Neural cell (in vitro differentiated cells): ENCODE data around the gene FBRS. TPM values are rescaled to one million over a fixed set of nuclear protein-coding genes. Genes with fewer than 3 reads are reported as not detected.
"Not testable (repeated sequence)": the region's sequence is repeated elsewhere in the genome, so short reads cannot be mapped to it uniquely, and the experiment has no call there.

Experiments
- H2AFZ ChIP-seq: fragments of 200-600, 300-800 bp; sonication (generic), shearing (Covaris generic); 2 replicates; pipeline ENCODE4 v1.6.0; 2014; ENCODE audit warnings: low read depth, mild to moderate bottlenecking, antibody characterized with exemption, low read length, moderate library complexity
- H3F3A ChIP-seq: fragments of 200-600 bp; shearing (Covaris generic); 2 replicates; pipeline ENCODE4 v1.6.1; 2016; ENCODE audit warnings: mild to moderate bottlenecking, moderate library complexity, mixed read lengths, antibody characterized with exemption, low read length; ENCODE audit not compliant: insufficient read depth, poor library complexity, severe bottlenecking
- H3K27ac ChIP-seq: fragments of 200-600, 300-800 bp; sonication (generic), shearing (Covaris generic); 2 replicates; pipeline ENCODE4 v1.5.1; 2014; ENCODE audit warnings: mild to moderate bottlenecking, low read length, moderate library complexity
- H3K27me3 ChIP-seq: fragments of 300-800, 200-600 bp; sonication (generic), shearing (Covaris generic); 2 replicates; pipeline ENCODE4 v1.6.0; 2014; ENCODE audit warnings: mild to moderate bottlenecking, low read depth, low read length, moderate library complexity; ENCODE audit not compliant: insufficient read depth
- H3K36me3 ChIP-seq: fragments of 300-800, 200-600 bp; sonication (generic), shearing (Covaris generic); 2 replicates; pipeline ENCODE4 v1.5.1; 2014; ENCODE audit warnings: mild to moderate bottlenecking, antibody characterized with exemption, low read length, moderate library complexity; ENCODE audit not compliant: insufficient read depth
- H3K4me2 ChIP-seq: fragments of 300-800, 200-600 bp; sonication (generic), shearing (Covaris generic); 2 replicates; pipeline ENCODE4 v1.6.0; 2014; ENCODE audit warnings: mild to moderate bottlenecking, low read length
- H3K4me3 ChIP-seq: fragments of 300-800, 200-600 bp; sonication (generic), shearing (Covaris generic); 2 replicates; pipeline ENCODE4 v1.5.1; 2014; ENCODE audit warnings: mild to moderate bottlenecking, low read length, moderate library complexity
- H3K79me2 ChIP-seq: fragments of 200-600 bp; shearing (Covaris generic); replicated peaks from 2 replicates; pipeline ENCODE4 v1.6.0; 2014; ENCODE audit warnings: mild to moderate bottlenecking, low read length, moderate library complexity; ENCODE audit not compliant: insufficient read depth
- H3K9ac ChIP-seq: fragments of 300-800, 200-600 bp; sonication (generic), shearing (Covaris generic); 2 replicates; pipeline ENCODE4 v1.6.1; 2016; ENCODE audit warnings: mild to moderate bottlenecking, low read length, mixed read lengths
- H3K9me2 ChIP-seq: fragments of 200-600 bp; shearing (Covaris generic); 2 replicates; pipeline ENCODE4 v1.6.1; 2016; ENCODE audit warnings: mild to moderate bottlenecking, low read length, mixed read lengths; ENCODE audit not compliant: insufficient read depth
- H3K9me3 ChIP-seq: fragments of 200-600, 300-800 bp; sonication (generic), shearing (Covaris generic); 2 replicates; pipeline ENCODE4 v1.6.1; 2016; ENCODE audit warnings: mild to moderate bottlenecking, mixed run types, low read length, moderate library complexity, mixed read lengths
- H4K20me1 ChIP-seq: fragments of 200-600 bp; shearing (Covaris generic); 2 replicates; pipeline ENCODE4 v1.6.1; 2016; ENCODE audit warnings: mild to moderate bottlenecking, mixed run types; ENCODE audit not compliant: insufficient read depth
- EP300 ChIP-seq: fragments of 450-650 bp; conservative IDR thresholded peaks from 2 replicates; pipeline ENCODE4 v1.6.1; 2014; ENCODE audit warnings: antibody characterized with exemption, mild to moderate bottlenecking, moderate library complexity; ENCODE audit not compliant: poor library complexity, severe bottlenecking
- EZH2 ChIP-seq: fragments of 200-600, 300-800 bp; shearing (Covaris generic), sonication (generic); IDR thresholded peaks from 2 replicates; pipeline ENCODE4 v1.6.1; 2014; ENCODE audit warnings: antibody characterized with exemption, low read length, borderline replicate concordance, mild to moderate bottlenecking; ENCODE audit not compliant: insufficient read depth, poor library complexity, severe bottlenecking
- MXI1 ChIP-seq: fragments of 450-650 bp; conservative IDR thresholded peaks from 2 replicates; pipeline ENCODE4 v1.6.1; 2014; ENCODE audit warnings: antibody characterized with exemption, mild to moderate bottlenecking; ENCODE audit not compliant: poor library complexity, severe bottlenecking
- POLR2AphosphoS5 ChIP-seq: IDR thresholded peaks from 2 replicates; pipeline ENCODE4 v1.6.1; 2012
- RAD21 ChIP-seq: fragments of 450-650 bp; conservative IDR thresholded peaks from 2 replicates; pipeline ENCODE4 v1.6.1; 2014; ENCODE audit warnings: antibody characterized with exemption, mild to moderate bottlenecking, moderate library complexity
- SMC3 ChIP-seq: fragments of 450-650 bp; conservative IDR thresholded peaks from 2 replicates; pipeline ENCODE4 v1.6.1; 2014; ENCODE audit warnings: antibody characterized with exemption, mild to moderate bottlenecking, moderate library complexity; ENCODE audit not compliant: poor library complexity
- TAF1 ChIP-seq: IDR thresholded peaks from 2 replicates; pipeline ENCODE4 v1.6.1; 2012; ENCODE audit warnings: low read depth
- polyA plus RNA-seq: library from polyadenylated mRNA; depleted of rRNA; stranded (reverse); fragments of >200 nt; gene quantifications from 2 replicates; pipeline ENCODE4 v1.2.3, GENCODE V29; 2014
- TF ChIP-seq, protein P1 (sequence below): IDR thresholded peaks from 2 replicates; pipeline ENCODE4 v1.6.1; 2012; ENCODE audit warnings: borderline replicate concordance
- TF ChIP-seq, protein P2 (sequence below): fragments of 450-650 bp; IDR thresholded peaks from 2 replicates; pipeline ENCODE4 v1.5.1; 2014; ENCODE audit warnings: antibody characterized with exemption, mild to moderate bottlenecking, moderate library complexity; ENCODE audit not compliant: poor library complexity, severe bottlenecking

FBRS gene
- polyA plus RNA-seq, 1 donor from 2014 or later = 24.2 TPM

DNA sequence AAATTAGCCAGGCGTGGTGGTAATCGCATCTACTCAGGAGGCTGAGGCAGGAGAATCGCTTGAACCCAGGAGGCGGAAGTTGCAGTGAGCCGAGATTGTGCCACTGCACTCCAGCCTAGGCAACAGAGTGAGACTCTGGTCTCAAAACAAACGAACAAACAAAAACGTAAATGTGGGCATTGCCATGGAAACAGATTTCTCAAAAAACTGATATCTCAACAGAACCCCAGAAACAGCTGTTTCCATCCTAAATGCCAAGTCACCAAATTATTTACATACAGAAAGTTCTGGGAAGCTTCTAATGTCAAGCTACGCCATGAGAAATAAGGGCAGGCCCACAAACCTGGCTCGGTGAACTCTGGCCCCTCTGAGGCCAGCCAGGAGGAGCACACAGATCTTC is 32.0 kb upstream of the FBRS start:
- no peaks in the 10 kb centered on the region for H3F3A ChIP-seq
- no peak overlapping the region for H3K4me2 ChIP-seq
- H4K20me1 ChIP-seq = no peaks in the 10 kb centered on the region
- TF ChIP-seq TAF1 (no peak), EP300 (no peak), EZH2 (no peak)
- TF ChIP-seq, protein P1, sequence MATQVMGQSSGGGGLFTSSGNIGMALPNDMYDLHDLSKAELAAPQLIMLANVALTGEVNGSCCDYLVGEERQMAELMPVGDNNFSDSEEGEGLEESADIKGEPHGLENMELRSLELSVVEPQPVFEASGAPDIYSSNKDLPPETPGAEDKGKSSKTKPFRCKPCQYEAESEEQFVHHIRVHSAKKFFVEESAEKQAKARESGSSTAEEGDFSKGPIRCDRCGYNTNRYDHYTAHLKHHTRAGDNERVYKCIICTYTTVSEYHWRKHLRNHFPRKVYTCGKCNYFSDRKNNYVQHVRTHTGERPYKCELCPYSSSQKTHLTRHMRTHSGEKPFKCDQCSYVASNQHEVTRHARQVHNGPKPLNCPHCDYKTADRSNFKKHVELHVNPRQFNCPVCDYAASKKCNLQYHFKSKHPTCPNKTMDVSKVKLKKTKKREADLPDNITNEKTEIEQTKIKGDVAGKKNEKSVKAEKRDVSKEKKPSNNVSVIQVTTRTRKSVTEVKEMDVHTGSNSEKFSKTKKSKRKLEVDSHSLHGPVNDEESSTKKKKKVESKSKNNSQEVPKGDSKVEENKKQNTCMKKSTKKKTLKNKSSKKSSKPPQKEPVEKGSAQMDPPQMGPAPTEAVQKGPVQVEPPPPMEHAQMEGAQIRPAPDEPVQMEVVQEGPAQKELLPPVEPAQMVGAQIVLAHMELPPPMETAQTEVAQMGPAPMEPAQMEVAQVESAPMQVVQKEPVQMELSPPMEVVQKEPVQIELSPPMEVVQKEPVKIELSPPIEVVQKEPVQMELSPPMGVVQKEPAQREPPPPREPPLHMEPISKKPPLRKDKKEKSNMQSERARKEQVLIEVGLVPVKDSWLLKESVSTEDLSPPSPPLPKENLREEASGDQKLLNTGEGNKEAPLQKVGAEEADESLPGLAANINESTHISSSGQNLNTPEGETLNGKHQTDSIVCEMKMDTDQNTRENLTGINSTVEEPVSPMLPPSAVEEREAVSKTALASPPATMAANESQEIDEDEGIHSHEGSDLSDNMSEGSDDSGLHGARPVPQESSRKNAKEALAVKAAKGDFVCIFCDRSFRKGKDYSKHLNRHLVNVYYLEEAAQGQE = no peak
- no peak overlapping the region for H3K9ac ChIP-seq
- H2AFZ ChIP-seq = no peak overlapping the region
- H3K4me3 ChIP-seq = no peak overlapping the region
- no peaks in the 10 kb centered on the region for H3K27me3 ChIP-seq
- H3K9me3 ChIP-seq = no peaks in the 10 kb centered on the region
- no peak overlapping the region for H3K27ac ChIP-seq
- H3K36me3 ChIP-seq = no peaks in the 10 kb centered on the region
- H3K9me2 ChIP-seq = no peaks in the 10 kb centered on the region
- H3K79me2 ChIP-seq = no peaks in the 10 kb centered on the region

DNA sequence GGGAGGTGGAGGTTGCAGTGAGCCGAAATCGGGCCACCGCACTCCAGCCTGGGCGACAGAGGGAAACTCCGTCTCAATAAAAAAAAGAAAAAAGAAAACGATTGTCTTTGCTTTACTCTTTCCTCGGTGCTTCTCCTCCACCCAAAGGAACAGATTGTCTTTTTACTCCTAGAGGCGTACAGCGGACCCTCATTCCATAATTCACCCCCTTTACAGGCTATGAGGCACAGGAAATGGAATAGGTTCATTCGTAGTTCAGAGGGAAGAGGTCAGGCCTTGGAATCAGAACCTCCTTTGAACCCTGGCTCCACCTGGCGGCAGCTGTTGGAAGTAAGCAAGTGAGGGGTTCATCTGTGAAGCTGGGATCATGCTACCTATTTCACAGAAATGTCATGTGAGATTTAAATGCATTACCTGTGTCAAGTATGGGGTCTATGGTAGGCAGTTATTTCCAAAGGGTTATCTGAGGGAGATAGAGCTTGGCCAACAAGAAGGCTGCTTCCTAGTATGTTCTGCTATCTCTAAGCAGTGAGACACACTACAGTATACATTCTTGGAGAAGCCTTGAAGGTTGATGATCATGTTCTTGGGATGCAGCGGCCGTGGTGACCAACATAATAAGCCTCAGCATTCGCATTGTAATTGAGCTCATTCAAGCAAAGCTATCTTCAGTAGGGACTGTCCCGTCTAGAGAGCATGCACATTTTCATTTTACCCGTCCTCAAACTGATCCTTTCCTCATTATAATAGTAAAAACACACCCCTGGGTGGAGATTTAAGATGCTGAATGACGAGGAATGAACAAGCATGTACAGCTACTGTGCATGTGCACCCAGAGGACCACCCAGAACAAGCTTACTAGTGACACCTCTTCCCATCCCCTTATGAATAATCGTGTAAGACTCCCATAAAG is 29.3 kb upstream of the FBRS start:
- no peak overlapping the region for H3K27ac ChIP-seq
- no peaks in the 10 kb centered on the region for H4K20me1 ChIP-seq
- no peaks in the 10 kb centered on the region for H3K27me3 ChIP-seq
- H3F3A ChIP-seq = no peaks in the 10 kb centered on the region
- no peak overlapping the region for H3K4me3 ChIP-seq
- no peak overlapping the region for H3K9ac ChIP-seq
- H3K36me3 ChIP-seq = no peaks in the 10 kb centered on the region
- H3K9me2 ChIP-seq = no peaks in the 10 kb centered on the region
- no peak overlapping the region for H3K4me2 ChIP-seq
- TF ChIP-seq, protein P1 = peak; percentile 32
- no peak for TF ChIP-seq TAF1
- TF ChIP-seq SMC3 = peak; percentile 93
- TF ChIP-seq EP300 = no peak
- TF ChIP-seq, protein P2, sequence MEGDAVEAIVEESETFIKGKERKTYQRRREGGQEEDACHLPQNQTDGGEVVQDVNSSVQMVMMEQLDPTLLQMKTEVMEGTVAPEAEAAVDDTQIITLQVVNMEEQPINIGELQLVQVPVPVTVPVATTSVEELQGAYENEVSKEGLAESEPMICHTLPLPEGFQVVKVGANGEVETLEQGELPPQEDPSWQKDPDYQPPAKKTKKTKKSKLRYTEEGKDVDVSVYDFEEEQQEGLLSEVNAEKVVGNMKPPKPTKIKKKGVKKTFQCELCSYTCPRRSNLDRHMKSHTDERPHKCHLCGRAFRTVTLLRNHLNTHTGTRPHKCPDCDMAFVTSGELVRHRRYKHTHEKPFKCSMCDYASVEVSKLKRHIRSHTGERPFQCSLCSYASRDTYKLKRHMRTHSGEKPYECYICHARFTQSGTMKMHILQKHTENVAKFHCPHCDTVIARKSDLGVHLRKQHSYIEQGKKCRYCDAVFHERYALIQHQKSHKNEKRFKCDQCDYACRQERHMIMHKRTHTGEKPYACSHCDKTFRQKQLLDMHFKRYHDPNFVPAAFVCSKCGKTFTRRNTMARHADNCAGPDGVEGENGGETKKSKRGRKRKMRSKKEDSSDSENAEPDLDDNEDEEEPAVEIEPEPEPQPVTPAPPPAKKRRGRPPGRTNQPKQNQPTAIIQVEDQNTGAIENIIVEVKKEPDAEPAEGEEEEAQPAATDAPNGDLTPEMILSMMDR = peak; percentile 92
- no peak for TF ChIP-seq MXI1
- no peak for TF ChIP-seq EZH2
- TF ChIP-seq POLR2AphosphoS5 = no peak
- peak; percentile 86 for TF ChIP-seq RAD21
- H2AFZ ChIP-seq = peak overlapping the region; percentile 19
- no peaks in the 10 kb centered on the region for H3K79me2 ChIP-seq
- no peaks in the 10 kb centered on the region for H3K9me3 ChIP-seq

DNA sequence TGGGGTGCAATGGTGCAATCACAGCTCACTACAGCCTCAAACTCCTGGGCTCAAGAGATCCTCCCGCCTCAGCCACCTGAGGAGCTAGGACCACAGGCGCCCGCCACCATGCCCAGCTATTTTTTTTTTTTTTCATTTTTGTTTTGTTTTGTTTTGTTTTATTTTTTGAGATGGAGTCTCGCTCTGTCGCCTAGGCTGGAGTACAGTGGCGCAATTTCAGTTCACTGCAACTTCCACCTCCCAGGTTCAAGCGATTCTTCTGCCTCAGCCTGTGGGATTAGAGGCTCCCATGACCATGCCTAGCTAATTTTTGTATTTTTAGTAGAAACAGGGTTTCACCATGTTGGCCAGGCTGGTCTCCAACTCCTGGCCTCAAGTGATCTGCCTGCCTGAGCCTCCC is 25.8 kb upstream of the FBRS start:
- H3K27me3 ChIP-seq, H4K20me1 ChIP-seq, H3F3A ChIP-seq, H3K9ac ChIP-seq, H3K4me2 ChIP-seq, H2AFZ ChIP-seq, H3K4me3 ChIP-seq, H3K36me3 ChIP-seq, H3K27ac ChIP-seq, H3K9me3 ChIP-seq, H3K9me2 ChIP-seq, H3K79me2 ChIP-seq: not testable (repeated sequence)
